ENCODE results near the gene RBBP4.
A peak's percentile ranks its signal among the peaks of the same experiment; 100 is the strongest.
"Not testable (repeated sequence)": the region's sequence is repeated elsewhere in the genome, so short reads cannot be mapped to it uniquely, and the experiment has no call there.

RBBP4 gene

DNA sequence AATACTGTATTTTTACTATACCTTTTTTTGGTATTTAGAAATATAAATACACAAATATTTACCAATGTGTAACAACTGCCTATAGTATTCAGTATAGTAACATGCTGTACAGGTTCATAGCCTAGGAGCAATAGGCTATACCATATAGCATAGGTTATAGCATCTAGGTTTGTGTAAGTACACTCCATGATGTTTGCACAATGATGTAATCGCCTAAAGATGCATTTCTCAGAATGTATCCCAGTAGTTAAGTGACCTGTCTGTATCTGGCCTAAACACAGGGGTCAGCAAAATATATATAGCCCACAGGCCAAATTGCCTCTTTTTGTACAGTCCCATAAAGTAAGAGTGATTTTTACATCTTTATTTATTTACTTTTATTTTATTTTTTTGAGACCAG lies 24.8 kb upstream of the RBBP4 start:
- peaks cover 17% of the 10 kb centered on the region for H3K4me1 Mint-ChIP-seq
- peaks cover 20% of the 10 kb centered on the region for H3K36me3 Mint-ChIP-seq
- no peaks in the 10 kb centered on the region for H3K27me3 Mint-ChIP-seq
- DNase-seq (ENCODE audit: low spot score in 2 of 2) (no peak), ATAC-seq (ENCODE audit: low read depth) (no peak)
- H3K27ac Mint-ChIP-seq: no peak overlapping the region
- H3K9me3 Mint-ChIP-seq: peaks cover 4% of the 10 kb centered on the region
- no peak overlapping the region for H3K4me3 Mint-ChIP-seq

- H3K4me3 Mint-ChIP-seq: peak overlapping the region; percentile 27
- peaks cover 1% of the 10 kb centered on the region for H3K9me3 Mint-ChIP-seq
- peaks cover 15% of the 10 kb centered on the region for H3K36me3 Mint-ChIP-seq
- peak overlapping the region; percentile 25 for H3K27ac Mint-ChIP-seq
- peaks cover 17% of the 10 kb centered on the region for H3K4me1 Mint-ChIP-seq
- no peaks in the 10 kb centered on the region for H3K27me3 Mint-ChIP-seq
- DNase-seq (ENCODE audit: low spot score in 2 of 2) (peak in 1 of 2 donors; percentile 7), ATAC-seq (ENCODE audit: low read depth) (peak; percentile 88)
These were observed 23.3 kb upstream of the RBBP4 start for GRCh38 chr1:32627596-32628162.

- peaks cover 11% of the 10 kb centered on the region for H3K36me3 Mint-ChIP-seq
- DNase-seq (ENCODE audit: low spot score in 2 of 2); H3K9me3 Mint-ChIP-seq; H3K4me3 Mint-ChIP-seq; H3K27ac Mint-ChIP-seq; H3K27me3 Mint-ChIP-seq; ATAC-seq (ENCODE audit: low read depth); H3K4me1 Mint-ChIP-seq: not testable (repeated sequence)
These were observed 20.8 kb upstream of the RBBP4 start for GRCh38 chr1:32630173-32630572.

DNA sequence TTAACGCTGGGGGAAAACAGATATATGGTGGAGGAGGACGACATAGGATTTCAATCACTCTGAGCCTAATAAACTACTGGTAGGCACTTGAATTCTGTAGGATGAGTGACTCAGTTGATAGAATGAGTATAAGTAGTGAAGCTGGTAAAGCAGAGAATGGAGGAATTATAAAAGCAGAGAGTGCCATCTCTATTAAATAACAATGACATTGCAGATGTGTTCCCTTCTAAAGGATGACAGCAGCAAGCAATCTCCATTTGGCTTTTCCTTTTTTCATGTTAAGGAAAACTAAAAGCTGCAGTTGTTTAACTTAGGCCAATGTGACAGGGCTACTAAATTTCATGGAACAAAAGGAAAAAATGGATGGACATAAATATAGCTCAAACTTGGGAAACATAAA lies 18.2 kb upstream of the RBBP4 start:
- H3K9me3 Mint-ChIP-seq: no peaks in the 10 kb centered on the region
- peaks cover 3% of the 10 kb centered on the region for H3K4me1 Mint-ChIP-seq
- H3K4me3 Mint-ChIP-seq: no peak overlapping the region
- ATAC-seq (ENCODE audit: low read depth): no peak
- H3K27ac Mint-ChIP-seq: no peak overlapping the region
- DNase-seq (ENCODE audit: low spot score in 2 of 2): no peak
- peaks cover 16% of the 10 kb centered on the region for H3K36me3 Mint-ChIP-seq
- no peaks in the 10 kb centered on the region for H3K27me3 Mint-ChIP-seq

- ATAC-seq (ENCODE audit: low read depth) (no peak), DNase-seq (ENCODE audit: low spot score in 2 of 2) (no peak)
- no peak overlapping the region for H3K4me3 Mint-ChIP-seq
- H3K27ac Mint-ChIP-seq: peak overlapping the region; percentile 62
- H3K36me3 Mint-ChIP-seq: peaks cover 16% of the 10 kb centered on the region
- no peaks in the 10 kb centered on the region for H3K9me3 Mint-ChIP-seq
- no peaks in the 10 kb centered on the region for H3K27me3 Mint-ChIP-seq
- peaks cover 3% of the 10 kb centered on the region for H3K4me1 Mint-ChIP-seq
These were observed 15.3 kb upstream of the RBBP4 start for GRCh38 chr1:32635508-32636277.

GRCh38 chr1:32636914-32637645 lies 13.9 kb upstream of the RBBP4 start:
- DNase-seq (ENCODE audit: low spot score in 2 of 2): no peak
- H3K27ac Mint-ChIP-seq: no peak overlapping the region
- no peak for ATAC-seq (ENCODE audit: low read depth)
- H3K4me3 Mint-ChIP-seq: no peak overlapping the region
- H3K9me3 Mint-ChIP-seq: no peaks in the 10 kb centered on the region
- H3K4me1 Mint-ChIP-seq: peaks cover 3% of the 10 kb centered on the region
- H3K27me3 Mint-ChIP-seq: no peaks in the 10 kb centered on the region
- peaks cover 16% of the 10 kb centered on the region for H3K36me3 Mint-ChIP-seq

GRCh38 chr1:32639489-32640075 lies 11.4 kb upstream of the RBBP4 start:
- no peak for ATAC-seq (ENCODE audit: low read depth)
- Mint-ChIP-seq H3K27ac (no peak overlapping the region), H3K36me3 (peaks cover 8% of the 10 kb centered on the region), H3K9me3 (no peaks in the 10 kb centered on the region), H3K27me3 (no peaks in the 10 kb centered on the region), H3K4me1 (peaks cover 3% of the 10 kb centered on the region), H3K4me3 (no peak overlapping the region)
- no peak for DNase-seq (ENCODE audit: low spot score in 2 of 2)

DNA sequence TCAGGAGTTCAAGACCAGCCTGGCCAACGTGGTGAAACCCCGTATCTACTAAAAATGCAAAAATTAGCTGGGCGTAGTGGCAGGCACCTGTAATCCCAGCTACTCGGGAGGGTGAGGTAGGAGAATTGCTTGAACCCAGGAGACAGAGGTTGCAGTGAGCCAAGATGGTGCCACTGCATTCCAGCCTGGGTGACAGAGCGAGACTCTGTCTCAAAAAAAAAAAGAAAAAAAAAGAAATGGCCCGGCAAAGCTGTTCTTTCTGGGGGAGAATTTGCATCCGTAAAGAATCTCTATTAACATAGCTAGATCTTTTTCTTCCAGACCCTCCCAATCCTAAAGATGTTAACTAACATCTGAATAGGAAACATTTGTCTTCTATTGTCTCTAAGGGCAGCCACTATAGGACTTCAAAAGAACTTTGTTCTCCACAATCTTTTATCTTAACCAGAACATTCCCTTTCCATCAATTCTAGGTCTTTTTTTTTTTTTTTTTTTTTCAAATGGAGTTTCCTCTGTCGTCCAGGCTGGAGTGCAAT lies 8.6 kb upstream of the RBBP4 start:
- H3K27me3 Mint-ChIP-seq; H3K27ac Mint-ChIP-seq; H3K4me3 Mint-ChIP-seq; DNase-seq (ENCODE audit: low spot score in 2 of 2); H3K4me1 Mint-ChIP-seq; ATAC-seq (ENCODE audit: low read depth); H3K9me3 Mint-ChIP-seq; H3K36me3 Mint-ChIP-seq: not testable (repeated sequence)

DNA sequence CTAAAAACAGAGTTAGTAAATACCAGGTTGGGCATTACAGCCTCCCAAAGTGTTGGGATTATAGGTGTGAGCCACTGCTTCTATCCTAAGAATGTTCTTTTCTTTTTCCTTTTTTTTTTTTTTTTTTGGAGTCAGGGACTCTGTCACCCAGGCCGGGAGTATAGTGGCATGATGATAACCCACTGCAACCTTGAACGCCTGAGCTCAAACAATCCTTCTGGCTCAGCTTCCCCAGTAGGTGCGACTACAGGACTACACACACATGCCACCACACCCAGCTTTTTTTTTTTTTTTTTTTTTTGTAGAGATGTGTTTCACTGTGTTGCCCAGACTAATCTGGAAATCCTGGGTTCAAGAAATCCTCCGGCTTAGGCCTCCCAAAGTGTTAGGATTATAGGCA lies 6.6 kb upstream of the RBBP4 start:
- ATAC-seq (ENCODE audit: low read depth) (no peak), DNase-seq (ENCODE audit: low spot score in 2 of 2) (no peak)
- no peak overlapping the region for H3K4me3 Mint-ChIP-seq
- H3K9me3 Mint-ChIP-seq: no peaks in the 10 kb centered on the region
- H3K27me3 Mint-ChIP-seq: no peaks in the 10 kb centered on the region
- no peak overlapping the region for H3K27ac Mint-ChIP-seq
- H3K36me3 Mint-ChIP-seq: peaks cover 4% of the 10 kb centered on the region
- peaks cover 13% of the 10 kb centered on the region for H3K4me1 Mint-ChIP-seq

GRCh38 chr1:32647308-32648134 lies 3.5 kb upstream of the RBBP4 start:
- peaks cover 15% of the 10 kb centered on the region for H3K4me1 Mint-ChIP-seq
- peak overlapping the region; percentile 80 for H3K27ac Mint-ChIP-seq
- H3K4me3 Mint-ChIP-seq: peak overlapping the region; percentile 51
- no peaks in the 10 kb centered on the region for H3K9me3 Mint-ChIP-seq
- no peak for DNase-seq (ENCODE audit: low spot score in 2 of 2)
- no peak for ATAC-seq (ENCODE audit: low read depth)
- no peaks in the 10 kb centered on the region for H3K27me3 Mint-ChIP-seq
- peaks cover 5% of the 10 kb centered on the region for H3K36me3 Mint-ChIP-seq

DNA sequence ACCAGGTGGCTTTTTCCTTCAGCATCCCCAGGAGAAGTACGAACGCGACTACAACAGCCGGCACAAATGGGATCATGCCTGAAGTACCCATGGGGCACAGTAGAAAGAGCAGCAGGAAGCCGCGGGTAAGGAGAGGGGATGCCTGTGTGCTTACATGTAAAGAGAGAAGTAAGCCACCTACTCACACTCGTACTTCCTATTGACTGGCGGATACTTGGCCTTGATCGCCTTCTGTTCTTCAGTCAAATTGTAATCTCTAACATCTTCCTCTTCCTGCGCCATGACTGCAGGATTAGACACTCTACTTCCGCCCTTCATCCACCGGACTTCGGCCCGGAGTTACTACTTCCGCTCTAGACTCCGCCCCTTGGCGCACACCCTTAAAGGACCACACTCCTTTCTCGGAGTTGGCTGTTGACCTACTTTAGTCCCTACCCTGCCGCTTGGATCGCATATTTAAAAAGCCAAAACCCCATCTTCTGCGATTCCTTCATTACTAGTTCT lies 708 bp upstream of the RBBP4 start, which contains the start of gene ZBTB8OS:
Gene ZBTB8OS (minus strand): TSS at position 303 of the 504 bp plus-strand sequence. CDS start 21 bp downstream, at position 282.
- Mint-ChIP-seq H3K4me1 (peaks cover 21% of the 10 kb centered on the region), H3K36me3 (peaks cover 9% of the 10 kb centered on the region), H3K27me3 (no peaks in the 10 kb centered on the region), H3K9me3 (no peaks in the 10 kb centered on the region), H3K27ac (peak within 1 kb of the TSS; percentile 97), H3K4me3 (peak within 1 kb of the TSS; percentile 96)
- ATAC-seq (ENCODE audit: low read depth) (peak; percentile 72), DNase-seq (ENCODE audit: low spot score in 2 of 2) (peak; percentile 75 to 85)

DNA sequence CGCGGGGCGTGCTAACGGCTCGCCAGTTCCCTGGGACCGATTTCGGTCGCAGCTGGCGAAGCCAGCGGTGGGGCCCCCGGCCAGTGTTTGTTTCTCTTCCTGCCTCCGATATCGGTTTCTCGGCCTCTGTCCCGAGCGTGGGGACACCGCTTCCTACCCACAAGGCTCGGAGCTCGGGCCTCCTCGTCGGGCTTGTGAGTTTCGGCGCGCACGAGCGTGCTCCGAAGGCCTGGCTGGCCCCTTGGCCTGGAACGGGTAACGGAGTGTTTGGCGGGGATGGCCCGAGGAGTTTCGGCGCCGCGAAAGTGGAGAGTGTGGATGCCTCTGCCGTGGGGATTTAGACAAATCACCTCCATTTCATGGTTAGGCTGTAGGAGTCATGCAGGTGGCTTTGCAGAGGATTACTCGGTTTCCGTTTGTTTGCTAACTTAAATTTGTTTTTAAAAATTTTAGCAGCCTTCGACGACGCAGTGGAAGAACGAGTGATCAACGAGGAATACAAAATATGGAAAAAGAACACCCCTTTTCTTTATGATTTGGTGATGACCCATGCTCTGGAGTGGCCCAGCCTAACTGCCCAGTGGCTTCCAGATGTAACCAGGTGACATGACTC lies 559 bp downstream of the RBBP4 start:
- H3K36me3 Mint-ChIP-seq: peaks cover 13% of the 10 kb centered on the region
- no peak for DNase-seq (ENCODE audit: low spot score in 2 of 2)
- peaks cover 27% of the 10 kb centered on the region for H3K4me1 Mint-ChIP-seq

More for the DNA sequence above, 559 bp downstream of the RBBP4 start:
- no peaks in the 10 kb centered on the region for H3K27me3 Mint-ChIP-seq
- H3K27ac Mint-ChIP-seq: peak overlapping the region; percentile 97
- H3K4me3 Mint-ChIP-seq: peak overlapping the region; percentile 96
- no peaks in the 10 kb centered on the region for H3K9me3 Mint-ChIP-seq
- ATAC-seq (ENCODE audit: low read depth): no peak

Data from memory B cell (primary cell).